PC-9 (cell line): Measurements from ENCODE around the gene PON3. TPM values are rescaled to one million over a fixed set of nuclear protein-coding genes. Genes with fewer than 3 reads are reported as not detected.

ENCODE experiments used
- BruUV-seq: library from RNA; stranded (reverse); fragments of 400-500 nt; replicated peaks from 2 replicates; lab custom pipeline; 2021; lab: Mats Ljungman, UMichigan
- CTCF ChIA-PET: fragments of 300-600 bp; sonication (Branson Sonifier 250); formaldehyde crosslinking; loops from one replicate; lab custom pipeline; 2022; ENCODE audit warnings: antibody characterized with exemption; lab: Charles Lee
- POLR2A ChIA-PET: fragments of 300-600 bp; sonication (Branson Sonifier 250); formaldehyde crosslinking; loops from one replicate; lab custom pipeline; 2022; ENCODE audit warnings: antibody characterized with exemption; ENCODE audit not compliant: unreplicated experiment; lab: Charles Lee
- DNase-seq, 2 experiments: peaks; one replicate each; pipeline versions ENCODE4 v3.0.0 to v3.0.0-alpha.2; 2015 to 2022; ENCODE audit warnings: mixed read lengths in 1 of 2
- H2AFZ ChIP-seq: fragments of 200-600 bp; sonication (generic); 2 replicates; pipeline ENCODE4 v1.8.1; 2017; ENCODE audit warnings: antibody characterized with exemption
- H3F3A ChIP-seq: fragments of 200-600 bp; sonication (generic); 2 replicates; pipeline ENCODE4 v1.8.1; 2017; ENCODE audit warnings: antibody characterized with exemption, mild to moderate bottlenecking, low read depth; ENCODE audit not compliant: insufficient read depth
- H3K27ac ChIP-seq: fragments of 200-600 bp; sonication (generic); 2 replicates; pipeline ENCODE4 v1.6.1; 2016; ENCODE audit warnings: mixed run types
- H3K27me3 ChIP-seq: fragments of 200-600 bp; sonication (generic); 2 replicates; pipeline ENCODE4 v1.6.1; 2016; ENCODE audit warnings: low read depth, mixed run types; ENCODE audit not compliant: insufficient read depth
- H3K36me3 ChIP-seq: fragments of 200-600 bp; sonication (generic); 2 replicates; pipeline ENCODE4 v1.6.1; 2016; ENCODE audit warnings: low read depth, mixed run types
- H3K4me1 ChIP-seq: fragments of 200-600 bp; sonication (generic); replicated peaks from 2 replicates; pipeline ENCODE4 v1.6.1; 2016; ENCODE audit warnings: mixed run types; ENCODE audit not compliant: insufficient read depth
- H3K4me2 ChIP-seq: fragments of 200-600 bp; sonication (generic); 2 replicates; pipeline ENCODE4 v1.6.1; 2017; ENCODE audit warnings: mixed run types
- H3K4me3 ChIP-seq: fragments of 200-600 bp; sonication (generic); 2 replicates; pipeline ENCODE4 v1.6.1; 2016; ENCODE audit warnings: mixed run types
- H3K79me2 ChIP-seq: fragments of 200-600 bp; sonication (generic); 2 replicates; pipeline ENCODE4 v1.6.1; 2017; ENCODE audit warnings: low read depth, mixed run types
- H3K9me2 ChIP-seq: fragments of 200-600 bp; sonication (generic); 2 replicates; pipeline ENCODE4 v1.8.1; 2017; ENCODE audit warnings: mild to moderate bottlenecking; ENCODE audit not compliant: insufficient read depth
- H3K9me3 ChIP-seq: fragments of 200-600 bp; sonication (generic); 2 replicates; pipeline ENCODE4 v1.8.1; 2016; ENCODE audit warnings: low read depth; ENCODE audit not compliant: insufficient read depth
- H4K20me1 ChIP-seq: fragments of 200-600 bp; sonication (generic); 2 replicates; pipeline ENCODE4 v1.8.1; 2017; ENCODE audit not compliant: insufficient read depth
- EZH2 ChIP-seq: fragments of 200-600 bp; sonication (generic); IDR thresholded peaks from 2 replicates; pipeline ENCODE4 v1.8.0; 2017; ENCODE audit warnings: antibody characterized with exemption, low read depth
- intact Hi-C: fragments of 100-400 bp; cut with micrococcal nuclease; formaldehyde crosslinking; loops from one replicate; pipeline ENCODE4 v1.10.0; 2022; ENCODE audit not compliant: unreplicated experiment
- total RNA-seq: library from RNA; stranded (reverse); gene quantifications from 2 replicates; pipeline ENCODE4 v1.2.3, GENCODE V29; 2021
- TF ChIP-seq, protein P1 (sequence below): fragments of 200-600 bp; sonication (generic); conservative IDR thresholded peaks from 2 replicates; pipeline ENCODE4 v1.6.1; 2017; ENCODE audit warnings: mixed run types, antibody characterized with exemption, mild to moderate bottlenecking, moderate library complexity

PON3 gene
- total RNA-seq, 1 experiment from 2014 or later, result 0.85 TPM

DNA sequence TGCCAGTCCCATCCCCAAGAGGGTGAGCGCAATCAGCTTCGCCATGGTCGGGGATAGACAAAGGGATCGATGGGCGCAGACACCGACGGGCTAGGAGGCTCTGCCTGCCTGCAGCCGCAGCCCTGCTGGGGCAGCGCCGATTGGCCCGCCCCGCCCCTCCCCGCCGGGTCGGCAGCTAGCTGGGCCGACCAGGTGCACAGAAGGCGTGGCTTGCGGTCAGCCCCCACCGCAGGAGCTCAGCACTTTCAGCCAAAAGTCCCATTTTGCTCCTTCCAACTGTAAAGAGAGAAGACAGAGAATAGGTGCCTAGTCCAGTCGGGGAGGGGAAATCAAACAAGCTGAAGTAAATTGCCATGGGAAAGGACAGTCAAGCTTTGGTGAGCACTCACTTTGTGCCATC, 71.7 kb downstream of the PON3 start, which contains the start of gene PON1:
Gene PON1 (minus strand): TSS at position 102 of the 400 bp plus-strand sequence. CDS start 57 bp downstream, at position 45.
- Histone ChIP-seq H3K4me3 (no peak within 1 kb of the TSS), H3K4me1 (no peaks in the 10 kb centered on the region), H3K9me3 (no peaks in the 10 kb centered on the region), H2AFZ (no peak within 1 kb of the TSS), H3K27ac (no peak within 1 kb of the TSS), H4K20me1 (no peaks in the 10 kb centered on the region), H3K27me3 (peaks cover 4% of the 10 kb centered on the region; the same call in 1 of the 2 replicates), H3K79me2 (no peaks in the 10 kb centered on the region), H3K9me2 (no peaks in the 10 kb centered on the region), H3K4me2 (no peak within 1 kb of the TSS), H3F3A (no peaks in the 10 kb centered on the region), H3K36me3 (no peaks in the 10 kb centered on the region)
- no peak for DNase-seq
- intact Hi-C loops, result no loop called here
- TF ChIP-seq, protein P1, sequence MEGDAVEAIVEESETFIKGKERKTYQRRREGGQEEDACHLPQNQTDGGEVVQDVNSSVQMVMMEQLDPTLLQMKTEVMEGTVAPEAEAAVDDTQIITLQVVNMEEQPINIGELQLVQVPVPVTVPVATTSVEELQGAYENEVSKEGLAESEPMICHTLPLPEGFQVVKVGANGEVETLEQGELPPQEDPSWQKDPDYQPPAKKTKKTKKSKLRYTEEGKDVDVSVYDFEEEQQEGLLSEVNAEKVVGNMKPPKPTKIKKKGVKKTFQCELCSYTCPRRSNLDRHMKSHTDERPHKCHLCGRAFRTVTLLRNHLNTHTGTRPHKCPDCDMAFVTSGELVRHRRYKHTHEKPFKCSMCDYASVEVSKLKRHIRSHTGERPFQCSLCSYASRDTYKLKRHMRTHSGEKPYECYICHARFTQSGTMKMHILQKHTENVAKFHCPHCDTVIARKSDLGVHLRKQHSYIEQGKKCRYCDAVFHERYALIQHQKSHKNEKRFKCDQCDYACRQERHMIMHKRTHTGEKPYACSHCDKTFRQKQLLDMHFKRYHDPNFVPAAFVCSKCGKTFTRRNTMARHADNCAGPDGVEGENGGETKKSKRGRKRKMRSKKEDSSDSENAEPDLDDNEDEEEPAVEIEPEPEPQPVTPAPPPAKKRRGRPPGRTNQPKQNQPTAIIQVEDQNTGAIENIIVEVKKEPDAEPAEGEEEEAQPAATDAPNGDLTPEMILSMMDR, result no peak
- no peak for TF ChIP-seq EZH2
- ChIA-PET POLR2A (no interaction called here), CTCF (no interaction called here)
- BruUV-seq, result no TSS peak

DNA sequence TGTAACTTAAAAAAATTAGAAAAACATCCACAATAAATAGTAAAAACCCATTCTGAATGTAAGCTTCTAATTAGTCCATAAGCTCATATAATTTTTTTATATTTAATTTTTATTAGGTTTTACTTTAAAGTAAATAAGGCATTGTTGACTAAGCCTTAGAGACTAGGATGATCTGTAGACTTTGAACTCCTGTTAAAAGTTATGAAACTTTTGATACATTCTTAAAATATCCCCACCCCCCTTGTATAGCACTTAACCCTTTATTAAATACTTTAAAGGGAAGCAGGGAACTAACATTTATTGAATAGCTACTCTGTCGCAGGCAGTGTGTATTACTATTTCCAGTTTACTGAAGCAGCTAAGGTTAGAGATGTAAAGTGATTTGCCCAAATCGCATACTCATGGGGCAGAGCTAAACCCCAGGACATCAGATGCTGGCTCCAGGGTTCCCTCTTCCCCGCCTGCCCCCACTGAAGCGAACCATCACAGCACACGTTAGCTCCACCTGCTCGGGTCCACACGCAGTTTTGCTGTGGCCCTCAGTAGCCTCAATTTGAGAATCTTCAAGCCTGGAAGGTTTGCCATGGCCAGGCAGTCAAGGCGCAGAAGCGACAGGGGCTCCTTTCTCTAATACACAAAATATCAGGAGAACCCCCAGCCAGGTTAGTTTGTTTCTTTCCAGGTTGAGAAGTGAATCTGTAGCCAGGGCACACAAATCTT, 72.6 kb downstream of the PON3 start:
- no peaks in the 10 kb centered on the region for H3K9me3 ChIP-seq
- H3K27ac ChIP-seq, result no peak overlapping the region
- H3K36me3 ChIP-seq, result no peaks in the 10 kb centered on the region
- H4K20me1 ChIP-seq, result no peaks in the 10 kb centered on the region
- intact Hi-C loops, result no loop called here
- H3K79me2 ChIP-seq, result no peaks in the 10 kb centered on the region
- no peaks in the 10 kb centered on the region for H3K9me2 ChIP-seq
- no peak overlapping the region for H3K4me2 ChIP-seq
- TF ChIP-seq, protein P1, result no peak
- TF ChIP-seq EZH2, result no peak
- no peaks in the 10 kb centered on the region for H3F3A ChIP-seq
- H3K4me3 ChIP-seq, result no peak overlapping the region
- H2AFZ ChIP-seq, result no peak overlapping the region
- ChIA-PET CTCF (no interaction called here), POLR2A (no interaction called here)
- BruUV-seq, result no TSS peak
- peaks cover 4% of the 10 kb centered on the region; the same call in 1 of the 2 replicates for H3K27me3 ChIP-seq
- H3K4me1 ChIP-seq, result no peaks in the 10 kb centered on the region
- no peak for DNase-seq

DNA sequence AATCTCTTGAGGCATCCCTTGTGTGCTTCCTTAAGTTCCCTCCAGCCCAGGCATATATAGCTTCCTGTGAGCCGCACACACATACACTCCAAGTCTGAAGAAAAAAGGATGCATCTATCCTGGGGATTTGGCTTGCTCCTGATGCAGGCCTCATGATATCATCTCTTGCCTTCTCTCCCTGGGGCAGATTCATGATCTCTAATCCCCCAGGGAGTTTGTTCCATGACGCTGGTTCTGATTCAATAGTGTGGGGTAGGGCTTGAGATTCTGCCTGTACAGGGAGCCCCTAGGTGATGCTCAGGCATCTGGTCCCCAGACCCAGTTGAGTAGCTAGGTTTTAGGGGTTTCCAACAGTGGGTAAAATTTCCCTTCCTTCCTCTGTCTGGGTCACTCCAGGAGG, 73.3 kb downstream of the PON3 start:
- peaks cover 4% of the 10 kb centered on the region; the same call in 1 of the 2 replicates for H3K27me3 ChIP-seq
- H3K79me2 ChIP-seq, result no peaks in the 10 kb centered on the region
- H3K9me2 ChIP-seq, result no peaks in the 10 kb centered on the region
- H3K4me3 ChIP-seq, result no peak overlapping the region
- no peaks in the 10 kb centered on the region for H3F3A ChIP-seq
- no peak overlapping the region for H2AFZ ChIP-seq
- no peak for DNase-seq
- intact Hi-C loops, result no loop called here
- no peak overlapping the region for H3K27ac ChIP-seq
- H3K4me2 ChIP-seq, result no peak overlapping the region
- no peaks in the 10 kb centered on the region for H3K9me3 ChIP-seq
- H3K4me1 ChIP-seq, result no peaks in the 10 kb centered on the region
- ChIA-PET CTCF (no interaction called here), POLR2A (no interaction called here)
- no peaks in the 10 kb centered on the region for H4K20me1 ChIP-seq
- BruUV-seq, result no TSS peak
- H3K36me3 ChIP-seq, result no peaks in the 10 kb centered on the region
- TF ChIP-seq, protein P1, result no peak
- TF ChIP-seq EZH2, result no peak
